ENCODE measurements around the gene CFAP100.

The CFAP100 gene

DNA sequence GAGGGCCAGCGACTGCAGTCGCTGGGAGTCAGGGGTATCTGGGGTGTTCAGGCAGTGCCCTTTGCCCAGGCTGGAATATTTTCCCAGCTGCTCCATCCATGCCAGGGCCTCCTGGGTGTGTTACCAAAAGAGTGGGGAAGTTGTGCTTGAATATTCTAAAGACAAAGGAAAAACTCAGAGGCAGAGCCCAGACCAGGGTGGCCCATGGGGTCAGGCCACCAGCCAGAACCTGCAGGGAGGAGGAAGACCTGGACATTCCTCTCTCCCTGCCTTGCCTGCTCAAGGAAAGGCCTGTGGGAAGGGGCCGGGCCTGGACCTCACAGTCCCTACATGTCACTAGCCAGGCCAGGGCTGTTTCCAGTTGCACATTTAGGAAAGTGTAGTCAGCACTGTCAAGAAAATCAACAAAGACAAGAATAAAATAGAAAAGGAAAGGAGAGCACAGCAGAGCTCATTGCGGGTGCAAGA, 21.5 kb upstream of the CFAP100 start:
- Histone ChIP-seq H3K27ac (ENCODE audit: low read depth, low read length, poor library complexity, severe bottlenecking) (no peak overlapping the region), H4K20me1 (ENCODE audit: insufficient read depth, low read length) (no peaks in the 10 kb centered on the region), H3K79me2 (ENCODE audit: insufficient read depth, low read length) (no peaks in the 10 kb centered on the region), H3K9me2 (ENCODE audit: low read depth, low read length) (no peaks in the 10 kb centered on the region), H3F3A (ENCODE audit: insufficient read depth, low read length) (no peaks in the 10 kb centered on the region), H3K27me3 (ENCODE audit: insufficient read depth, low read length) (0 out of 2 replicates have a peak, but pooled peaks cover 5% of the 10 kb centered on the region), H3K9me3 (ENCODE audit: low read length) (no peaks in the 10 kb centered on the region), H3K4me3 (ENCODE audit: low read depth, low read length, poor library complexity, severe bottlenecking) (no peak overlapping the region), H3K9ac (ENCODE audit: low read length) (no peak overlapping the region), H2AFZ (ENCODE audit: low read length) (no peak overlapping the region), H3K4me2 (ENCODE audit: low read length) (no peak overlapping the region), H3K4me1 (ENCODE audit: insufficient read depth, low read length, severe bottlenecking) (no peaks in the 10 kb centered on the region), H3K36me3 (ENCODE audit: insufficient read depth, low read length) (no peaks in the 10 kb centered on the region)
- TF ChIP-seq, protein P1, sequence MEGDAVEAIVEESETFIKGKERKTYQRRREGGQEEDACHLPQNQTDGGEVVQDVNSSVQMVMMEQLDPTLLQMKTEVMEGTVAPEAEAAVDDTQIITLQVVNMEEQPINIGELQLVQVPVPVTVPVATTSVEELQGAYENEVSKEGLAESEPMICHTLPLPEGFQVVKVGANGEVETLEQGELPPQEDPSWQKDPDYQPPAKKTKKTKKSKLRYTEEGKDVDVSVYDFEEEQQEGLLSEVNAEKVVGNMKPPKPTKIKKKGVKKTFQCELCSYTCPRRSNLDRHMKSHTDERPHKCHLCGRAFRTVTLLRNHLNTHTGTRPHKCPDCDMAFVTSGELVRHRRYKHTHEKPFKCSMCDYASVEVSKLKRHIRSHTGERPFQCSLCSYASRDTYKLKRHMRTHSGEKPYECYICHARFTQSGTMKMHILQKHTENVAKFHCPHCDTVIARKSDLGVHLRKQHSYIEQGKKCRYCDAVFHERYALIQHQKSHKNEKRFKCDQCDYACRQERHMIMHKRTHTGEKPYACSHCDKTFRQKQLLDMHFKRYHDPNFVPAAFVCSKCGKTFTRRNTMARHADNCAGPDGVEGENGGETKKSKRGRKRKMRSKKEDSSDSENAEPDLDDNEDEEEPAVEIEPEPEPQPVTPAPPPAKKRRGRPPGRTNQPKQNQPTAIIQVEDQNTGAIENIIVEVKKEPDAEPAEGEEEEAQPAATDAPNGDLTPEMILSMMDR (IDR thresholded peaks at IDR 0.05; ENCODE audit: low read length) = no peak
- TF ChIP-seq EZH2 (IDR thresholded peaks at IDR 0.05; ENCODE audit: borderline replicate concordance, low read length) = no peak

DNA sequence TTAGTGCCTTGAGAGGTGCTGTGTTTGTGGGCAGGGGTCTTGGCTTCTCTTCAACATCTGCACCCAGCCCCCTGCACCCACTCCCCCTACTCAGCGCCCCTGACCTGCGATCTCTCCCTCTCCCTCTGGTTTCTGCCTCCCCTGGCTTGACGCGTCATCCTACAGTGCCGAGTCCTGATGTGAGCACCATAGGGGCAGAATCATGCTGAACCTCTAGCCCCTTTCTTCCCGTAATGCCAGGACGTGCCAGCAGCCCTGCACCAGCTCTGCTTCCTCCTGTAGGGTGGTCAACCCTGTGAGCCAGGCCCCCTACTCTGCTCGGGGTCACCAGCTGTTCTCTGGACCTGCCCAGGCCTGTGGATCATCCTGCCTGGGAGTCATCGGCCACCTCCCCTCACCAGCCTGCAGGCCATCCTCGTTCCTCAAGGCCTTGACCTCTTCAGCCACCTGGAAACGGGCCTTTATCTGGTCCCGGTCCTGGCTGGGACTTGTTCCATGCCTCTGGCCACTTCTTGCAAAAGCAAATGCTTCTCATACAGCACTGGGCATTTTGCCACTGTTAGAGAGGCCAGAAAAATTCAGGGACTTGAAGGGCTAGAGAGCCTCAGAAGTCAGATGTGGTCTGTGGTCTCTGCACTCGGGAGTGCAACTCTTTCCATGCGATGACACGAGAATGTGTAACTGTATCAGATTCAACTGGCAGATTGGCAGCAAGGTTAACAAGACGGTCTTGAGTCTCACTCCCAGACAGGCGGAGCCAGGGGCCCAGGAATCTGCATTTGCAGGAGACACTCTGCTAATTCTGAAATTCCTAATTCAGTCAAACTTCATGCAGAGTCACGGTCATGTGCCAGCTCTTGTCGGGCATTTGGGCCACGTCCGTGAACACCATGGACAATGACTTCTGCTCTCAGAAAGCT, 20.8 kb upstream of the CFAP100 start:
- TF ChIP-seq EZH2 (IDR thresholded peaks at IDR 0.05; ENCODE audit: borderline replicate concordance, low read length) = no peak
- TF ChIP-seq, protein P1 (IDR thresholded peaks at IDR 0.05; ENCODE audit: low read length) = no peak
- H3K36me3 ChIP-seq (ENCODE audit: insufficient read depth, low read length) = no peaks in the 10 kb centered on the region
- no peaks in the 10 kb centered on the region for H3K9me2 ChIP-seq (ENCODE audit: low read depth, low read length)

DNA sequence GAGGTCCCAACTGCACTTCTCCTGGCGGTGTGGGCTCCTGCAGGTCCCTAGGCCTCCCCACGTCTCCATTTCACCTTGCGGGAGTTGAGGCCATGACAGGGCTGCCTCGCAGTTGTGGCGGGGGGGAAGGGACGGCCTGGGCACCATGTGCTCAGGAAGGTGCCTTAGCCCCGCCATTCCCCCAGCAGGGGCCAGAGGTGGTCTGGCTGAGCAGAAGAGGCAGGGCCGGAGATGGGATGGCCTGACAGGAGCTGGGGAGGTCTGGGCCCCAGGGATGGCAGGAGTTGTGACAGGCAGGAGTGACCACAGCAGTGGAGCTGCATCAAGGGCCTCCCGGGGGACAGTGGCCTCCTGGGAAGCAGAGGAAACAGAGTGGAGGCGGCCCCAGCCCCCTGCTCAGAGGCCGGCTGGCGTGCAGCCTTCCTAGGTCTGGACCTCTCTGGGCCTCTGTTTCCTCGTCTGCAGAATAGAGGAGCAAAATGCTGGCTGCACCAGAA, 18.8 kb upstream of the CFAP100 start:
- no peaks in the 10 kb centered on the region for H3K9me3 ChIP-seq (ENCODE audit: low read length)
- H3F3A ChIP-seq (ENCODE audit: insufficient read depth, low read length) = no peaks in the 10 kb centered on the region
- H2AFZ ChIP-seq (ENCODE audit: low read length) = no peak overlapping the region
- no peak overlapping the region for H3K9ac ChIP-seq (ENCODE audit: low read length)
- H3K4me3 ChIP-seq (ENCODE audit: low read depth, low read length, poor library complexity, severe bottlenecking) = no peak overlapping the region
- no peak overlapping the region for H3K27ac ChIP-seq (ENCODE audit: low read depth, low read length, poor library complexity, severe bottlenecking)
- H3K9me2 ChIP-seq (ENCODE audit: low read depth, low read length) = no peaks in the 10 kb centered on the region
- H4K20me1 ChIP-seq (ENCODE audit: insufficient read depth, low read length) = no peaks in the 10 kb centered on the region
- H3K4me2 ChIP-seq (ENCODE audit: low read length) = no peak overlapping the region
- no peaks in the 10 kb centered on the region for H3K4me1 ChIP-seq (ENCODE audit: insufficient read depth, low read length, severe bottlenecking)
- TF ChIP-seq, protein P1 (IDR thresholded peaks at IDR 0.05; ENCODE audit: low read length) = no peak
- TF ChIP-seq EZH2 (IDR thresholded peaks at IDR 0.05; ENCODE audit: borderline replicate concordance, low read length) = no peak
- H3K27me3 ChIP-seq (ENCODE audit: insufficient read depth, low read length) = 0 out of 2 replicates have a peak, but pooled peaks cover 5% of the 10 kb centered on the region
- no peaks in the 10 kb centered on the region for H3K36me3 ChIP-seq (ENCODE audit: insufficient read depth, low read length)
- no peaks in the 10 kb centered on the region for H3K79me2 ChIP-seq (ENCODE audit: insufficient read depth, low read length)

More for the DNA sequence above, 20.8 kb upstream of the CFAP100 start:
- Histone ChIP-seq H3K27me3 (ENCODE audit: insufficient read depth, low read length) (0 out of 2 replicates have a peak, but pooled peaks cover 5% of the 10 kb centered on the region), H3K27ac (ENCODE audit: low read depth, low read length, poor library complexity, severe bottlenecking) (no peak overlapping the region), H2AFZ (ENCODE audit: low read length) (no peak overlapping the region), H3K4me3 (ENCODE audit: low read depth, low read length, poor library complexity, severe bottlenecking) (no peak overlapping the region), H3F3A (ENCODE audit: insufficient read depth, low read length) (no peaks in the 10 kb centered on the region), H3K4me1 (ENCODE audit: insufficient read depth, low read length, severe bottlenecking) (no peaks in the 10 kb centered on the region), H4K20me1 (ENCODE audit: insufficient read depth, low read length) (no peaks in the 10 kb centered on the region), H3K4me2 (ENCODE audit: low read length) (no peak overlapping the region), H3K9me3 (ENCODE audit: low read length) (no peaks in the 10 kb centered on the region), H3K79me2 (ENCODE audit: insufficient read depth, low read length) (no peaks in the 10 kb centered on the region), H3K9ac (ENCODE audit: low read length) (no peak overlapping the region)

All from OCI-LY1 (cell line).